Fibroblast of lung (primary cell): ENCODE measurements around the gene PLPP1. TPM values are rescaled to one million over a fixed set of nuclear protein-coding genes. Genes with fewer than 3 reads are reported as not detected.

Experiments
- DNase-seq, 2 donors: peaks; one replicate each; pipeline versions ENCODE4 v3.0.0 to v3.0.0-alpha.2; 2010; ENCODE audit warnings: low read depth in 2 of 2
- H2AFZ ChIP-seq: 2 replicates; pipeline ENCODE4 v1.5.1; 2012; ENCODE audit warnings: low read length, control low read depth, inconsistent platforms
- H3K27ac ChIP-seq: 2 replicates; pipeline ENCODE4 v1.5.1; 2011; ENCODE audit warnings: low read length, control low read depth; ENCODE audit not compliant: insufficient read depth
- H3K27me3 ChIP-seq: 2 replicates; pipeline ENCODE4 v1.5.1; 2011; ENCODE audit warnings: mild to moderate bottlenecking, low read length; ENCODE audit not compliant: control insufficient read depth, insufficient read depth
- H3K36me3 ChIP-seq: 2 replicates; pipeline ENCODE4 v1.5.1; 2011; ENCODE audit warnings: low read length; ENCODE audit not compliant: control insufficient read depth, insufficient read depth
- H3K4me1 ChIP-seq: 2 replicates; pipeline ENCODE4 v1.5.1; 2011; ENCODE audit warnings: low read length; ENCODE audit not compliant: control insufficient read depth, insufficient read depth; ENCODE audit errors: extremely low read depth
- H3K4me2 ChIP-seq: 2 replicates; pipeline ENCODE4 v1.5.1; 2011; ENCODE audit warnings: low read length, control low read depth; ENCODE audit not compliant: insufficient read depth; ENCODE audit errors: extremely low read depth
- H3K4me3 ChIP-seq, 4 experiments: fragments of 200-600 bp in 1 of 4; sonication (generic) in 1 of 4; replicated peaks in 1 of 4; 2 replicates each; pipeline ENCODE4 v1.5.1; 2011 to 2016; ENCODE audit warnings: low read length in 4 of 4, low read depth in 3 of 4, mild to moderate bottlenecking in 3 of 4, control low read depth in 2 of 4, inconsistent platforms in 1 of 4, mixed read lengths in 1 of 4; ENCODE audit not compliant: insufficient read depth in 1 of 4; ENCODE audit errors: control extremely low read depth in 1 of 4
- H3K79me2 ChIP-seq: 2 replicates; pipeline ENCODE4 v1.5.1; 2012; ENCODE audit warnings: mild to moderate bottlenecking, low read length, inconsistent platforms; ENCODE audit not compliant: control insufficient read depth, insufficient read depth
- H3K9ac ChIP-seq: 2 replicates; pipeline ENCODE4 v1.5.1; 2011; ENCODE audit warnings: mild to moderate bottlenecking, low read length, control low read depth; ENCODE audit not compliant: insufficient read depth
- H3K9me3 ChIP-seq: 2 replicates; pipeline ENCODE4 v1.5.1; 2012; ENCODE audit warnings: low read depth, low read length; ENCODE audit not compliant: control insufficient read depth, insufficient read depth
- H4K20me1 ChIP-seq: 2 replicates; pipeline ENCODE4 v1.5.1; 2011; ENCODE audit warnings: low read length; ENCODE audit not compliant: control insufficient read depth, insufficient read depth; ENCODE audit errors: extremely low read depth
- CTCF ChIP-seq, 2 donors: IDR thresholded peaks in 1 of 2; conservative IDR thresholded peaks in 1 of 2; 1 replicate in 1 of 2; 2 replicates in 1 of 2; pipeline ENCODE4 v1.5.1; 2011 to 2012; ENCODE audit warnings: low read length in 2 of 2, control low read depth in 1 of 2, inconsistent platforms in 1 of 2, low read depth in 1 of 2, mild to moderate bottlenecking in 1 of 2
- EZH2 ChIP-seq: IDR thresholded peaks from 2 replicates; pipeline ENCODE4 v1.5.1; 2012; ENCODE audit warnings: low read length, control low read depth, mild to moderate bottlenecking; ENCODE audit errors: missing control alignments
- polyA plus RNA-seq, 2 donors: library from polyadenylated mRNA; depleted of rRNA in 1 of 2; stranded (reverse) in 1 of 2; unstranded in 1 of 2; fragments of >200 nt; gene quantifications; 2 replicates each; pipeline ENCODE4 v1.2.1, GENCODE V29; 2011 to 2012; ENCODE audit warnings: missing spikeins in 1 of 2
- total RNA-seq: library from RNA; depleted of rRNA; stranded (reverse); fragments of >200 nt; gene quantifications from 2 replicates; pipeline ENCODE4 v1.2.1, GENCODE V29; 2014

Gene PLPP1
- total and polyA plus RNA-seq, 2 donors (not counting 1 experiment from before 2014, with no cell fraction given) = 73.5 to 76.8 TPM

- TF ChIP-seq EZH2 (no peak), CTCF (conservative IDR thresholded peaks at IDR 0.05 in 1 of 2, IDR thresholded peaks at IDR 0.05 in 1 of 2; ENCODE audit: low read depth in 1 of 2, low read length in 2 of 2) (no peak)
- no peak for DNase-seq
- Histone ChIP-seq H3K4me3 (no peak overlapping the region), H3K9me3 (no peaks in the 10 kb centered on the region), H3K4me2 (no peak overlapping the region), H3K36me3 (no peaks in the 10 kb centered on the region), H4K20me1 (no peaks in the 10 kb centered on the region), H3K79me2 (no peaks in the 10 kb centered on the region), H3K27ac (no peak overlapping the region), H2AFZ (no peak overlapping the region), H3K4me1 (peaks cover 1% of the 10 kb centered on the region), H3K9ac (no peak overlapping the region), H3K27me3 (no peaks in the 10 kb centered on the region)
These were observed 121.1 kb downstream of the PLPP1 start for GRCh38 chr5:55413644-55414043.

GRCh38 chr5:55411876-55412275, 122.9 kb downstream of the PLPP1 start:
- Histone ChIP-seq H3K36me3 (no peaks in the 10 kb centered on the region), H3K4me3 (no peak overlapping the region), H2AFZ (no peak overlapping the region), H4K20me1 (no peaks in the 10 kb centered on the region), H3K27me3 (no peaks in the 10 kb centered on the region), H3K4me2 (no peak overlapping the region), H3K9ac (no peak overlapping the region), H3K79me2 (no peaks in the 10 kb centered on the region), H3K27ac (no peak overlapping the region), H3K9me3 (no peaks in the 10 kb centered on the region), H3K4me1 (peaks cover 9% of the 10 kb centered on the region)
- TF ChIP-seq EZH2 (no peak), CTCF (conservative IDR thresholded peaks at IDR 0.05 in 1 of 2, IDR thresholded peaks at IDR 0.05 in 1 of 2; ENCODE audit: low read depth in 1 of 2, low read length in 2 of 2) (no peak)
- DNase-seq = no peak

- TF ChIP-seq EZH2 = no peak
- TF ChIP-seq CTCF (conservative IDR thresholded peaks at IDR 0.05 in 1 of 2, IDR thresholded peaks at IDR 0.05 in 1 of 2; ENCODE audit: low read depth in 1 of 2, low read length in 2 of 2) = no peak
- H3K9me3 ChIP-seq = no peaks in the 10 kb centered on the region
- no peaks in the 10 kb centered on the region for H3K36me3 ChIP-seq
- no peak overlapping the region for H3K4me2 ChIP-seq
- H3K79me2 ChIP-seq = no peaks in the 10 kb centered on the region
- no peak overlapping the region for H3K9ac ChIP-seq
- H3K4me3 ChIP-seq = no peak overlapping the region
- no peaks in the 10 kb centered on the region for H3K27me3 ChIP-seq
- H3K27ac ChIP-seq = no peak overlapping the region
- H4K20me1 ChIP-seq = no peaks in the 10 kb centered on the region
- peaks cover 9% of the 10 kb centered on the region for H3K4me1 ChIP-seq
- H2AFZ ChIP-seq = no peak overlapping the region
- no peak for DNase-seq
These were observed 123.9 kb downstream of the PLPP1 start for GRCh38 chr5:55410845-55411244.
